ENCODE measurements around the gene CHST3.

- TF ChIP-seq EP300 (IDR thresholded peaks at IDR 0.05) (no peak), CTCF (IDR thresholded peaks at IDR 0.05) (no peak), POLR2A (IDR thresholded peaks at IDR 0.05) (no peak), POLR2AphosphoS5 (IDR thresholded peaks at IDR 0.05) (no peak)
Measured at GRCh38 chr10:71998840-71999194, 34.6 kb downstream of the CHST3 start.
